GM18511 (cell line): ENCODE measurements around the gene ARHGAP23.

ENCODE experiments used
- ATAC-seq: cut with Tn5 transposase; IDR thresholded peaks from one replicate; pipeline ENCODE4 v1.9.1; 2021; ENCODE audit warnings: mild to moderate bottlenecking, moderate library complexity; ENCODE audit not compliant: unreplicated experiment

ARHGAP23 gene

DNA sequence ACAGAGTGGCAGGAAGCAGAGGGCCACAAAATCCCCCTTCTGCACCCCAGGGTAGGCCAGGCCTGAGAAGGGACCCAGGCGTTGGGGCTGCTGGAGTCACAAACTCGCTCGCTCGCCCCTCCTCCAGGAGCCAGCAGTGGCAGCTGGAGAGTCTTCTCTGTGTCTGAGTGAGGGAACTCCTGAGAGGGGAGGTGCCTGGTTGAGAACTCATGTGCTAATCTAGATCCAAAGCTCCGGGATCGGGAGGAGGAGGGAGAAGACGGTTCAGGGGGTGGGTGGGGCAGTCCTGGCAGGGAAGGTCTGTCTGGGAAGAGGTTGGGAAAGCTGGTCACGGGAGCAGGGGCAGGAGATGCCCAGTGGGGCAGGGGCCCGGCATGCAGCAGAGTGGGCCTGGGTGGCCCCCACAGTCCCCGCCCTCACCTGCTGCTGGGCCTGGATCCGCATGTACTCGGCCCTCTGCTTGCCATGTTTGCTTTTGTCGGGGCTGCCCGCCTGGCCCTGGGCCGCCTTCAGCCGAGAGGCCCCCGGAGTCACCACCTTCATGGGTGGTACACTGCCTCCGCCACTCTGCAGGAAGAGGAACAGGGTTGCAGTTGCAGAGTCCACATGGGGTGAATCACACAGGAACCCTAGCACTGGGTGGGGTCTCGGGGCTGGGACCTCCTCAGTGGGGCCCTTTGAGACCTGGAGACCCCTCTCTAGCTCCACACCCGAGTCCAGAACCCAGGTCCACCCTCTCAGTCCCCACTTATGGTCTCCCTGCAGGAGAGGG is 115.3 kb downstream of the ARHGAP23 start:
- no peak for ATAC-seq

DNA sequence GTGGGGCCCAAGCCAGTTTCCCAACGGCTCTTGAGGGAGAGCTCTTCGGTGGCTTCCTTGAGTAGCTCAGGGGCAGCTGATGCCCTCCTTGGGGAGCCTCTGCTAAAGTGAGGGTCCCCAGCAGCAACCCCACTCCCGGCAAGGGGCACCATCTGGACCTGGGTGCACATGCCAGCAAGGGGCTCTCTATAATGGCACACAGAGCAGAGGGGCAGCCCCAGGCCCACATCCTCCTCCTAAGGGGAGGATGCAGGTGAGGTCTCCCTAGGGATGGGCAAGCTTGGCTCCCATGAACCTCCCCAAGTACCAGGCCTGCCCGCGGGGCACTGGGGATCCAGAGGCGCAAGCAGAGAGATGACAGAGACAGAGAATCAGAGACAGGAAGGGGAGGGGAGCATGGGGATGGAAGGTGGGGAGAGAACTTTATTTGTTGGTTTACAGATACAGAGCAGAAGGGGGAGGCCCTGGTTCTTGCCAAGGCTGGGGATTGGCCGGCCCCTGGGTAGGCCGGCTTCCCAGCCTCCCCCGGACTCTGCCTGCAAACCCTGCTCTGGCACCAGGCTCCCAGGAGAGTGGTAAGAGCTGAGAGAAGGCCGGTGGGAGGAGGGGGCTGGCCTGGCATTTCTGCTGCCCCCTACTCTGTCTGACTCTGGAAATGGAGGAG is 116.0 kb downstream of the ARHGAP23 start:
- ATAC-seq, result no peak

DNA sequence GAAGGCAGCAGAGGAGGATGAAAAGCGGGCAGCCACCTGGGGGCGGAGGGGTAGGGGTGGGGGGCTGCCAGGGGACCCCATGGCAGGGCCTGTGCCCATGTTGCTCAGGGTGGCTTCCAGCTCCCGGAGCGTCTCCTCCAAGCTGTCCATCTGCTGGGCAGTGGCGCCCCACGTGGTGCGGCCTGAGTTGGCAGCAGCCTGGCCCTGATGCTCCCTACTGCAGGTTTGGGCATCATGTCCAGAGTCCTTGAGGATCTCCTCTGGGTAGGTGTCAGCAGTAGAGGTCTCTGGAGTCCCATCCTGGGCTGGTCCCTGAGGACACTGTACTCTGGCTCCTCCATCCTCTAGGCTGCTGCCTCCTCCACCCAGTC is 116.6 kb downstream of the ARHGAP23 start:
- ATAC-seq, result no peak

DNA sequence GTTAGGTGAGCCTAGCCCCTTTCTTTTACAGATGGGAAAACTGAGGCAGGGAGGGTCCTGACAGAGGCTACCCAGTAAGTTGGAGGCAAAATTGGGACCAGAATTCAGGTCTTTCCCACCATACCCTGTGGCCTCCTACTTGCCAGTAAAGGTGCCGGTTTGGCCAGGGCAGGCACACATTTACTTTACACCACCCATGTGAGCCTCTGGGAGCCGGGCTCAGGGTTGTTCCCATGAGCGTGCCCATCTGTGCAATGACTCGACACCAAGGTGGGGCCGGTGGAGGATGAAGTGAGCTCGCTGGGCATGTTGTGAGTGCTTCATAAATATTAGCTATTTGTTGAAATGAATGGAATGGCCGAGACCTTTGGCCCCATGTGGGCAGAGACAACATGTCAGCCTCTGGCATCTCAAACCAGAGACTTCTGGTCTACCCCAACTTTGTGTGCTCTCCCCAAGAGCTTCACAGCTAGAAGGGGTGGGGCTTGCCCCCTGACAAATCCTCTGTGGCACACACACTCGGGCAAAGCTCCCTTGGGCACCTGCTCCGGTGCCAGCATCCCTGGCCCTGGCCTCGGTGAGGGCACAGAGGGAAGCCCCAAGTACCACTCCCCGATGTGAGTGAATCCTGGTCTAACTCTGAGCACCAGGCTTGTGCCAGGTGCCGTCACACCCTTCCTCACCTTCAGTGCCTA is 117.4 kb downstream of the ARHGAP23 start:
- ATAC-seq, result no peak

DNA sequence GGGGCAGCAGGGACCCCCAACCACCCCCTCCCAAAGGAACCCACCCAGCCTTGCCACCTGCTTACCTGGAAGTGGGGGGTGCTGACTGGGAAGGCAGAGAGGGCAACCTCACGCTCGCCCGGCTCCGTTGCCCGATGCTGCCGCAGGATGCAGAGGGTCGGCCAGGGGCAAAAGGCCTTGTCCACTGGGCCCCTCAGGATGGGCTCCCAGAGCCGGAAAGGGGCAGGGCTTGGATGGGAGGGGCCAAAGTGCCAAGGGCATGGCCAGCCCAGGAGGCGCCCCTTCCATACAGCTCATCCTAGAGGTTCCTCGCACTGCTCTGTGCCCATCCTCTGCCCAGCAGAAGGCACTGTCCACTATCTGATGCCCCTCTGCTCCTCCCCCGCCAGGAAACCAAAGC is 118.1 kb downstream of the ARHGAP23 start:
- no peak for ATAC-seq

DNA sequence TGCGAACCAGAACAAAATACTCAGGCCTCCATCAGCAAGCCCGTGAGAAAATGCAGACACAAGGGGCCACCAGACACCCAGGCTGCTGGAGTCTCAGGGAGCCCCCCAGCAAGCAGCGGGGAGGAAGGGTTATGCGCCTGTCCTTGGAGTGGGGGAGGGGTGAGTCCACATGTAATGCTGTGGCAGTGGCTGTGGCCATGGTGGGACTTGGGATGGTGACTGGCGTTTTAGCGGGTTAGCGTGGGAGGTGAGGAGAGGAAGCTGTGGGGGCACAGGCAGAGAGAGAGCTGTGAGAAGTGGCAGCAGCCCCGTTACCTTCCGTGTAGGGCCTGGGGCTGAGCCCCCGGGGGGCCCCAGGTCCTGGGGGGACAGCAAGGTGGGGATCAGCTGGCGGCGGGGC is 119.2 kb downstream of the ARHGAP23 start:
- no peak for ATAC-seq

DNA sequence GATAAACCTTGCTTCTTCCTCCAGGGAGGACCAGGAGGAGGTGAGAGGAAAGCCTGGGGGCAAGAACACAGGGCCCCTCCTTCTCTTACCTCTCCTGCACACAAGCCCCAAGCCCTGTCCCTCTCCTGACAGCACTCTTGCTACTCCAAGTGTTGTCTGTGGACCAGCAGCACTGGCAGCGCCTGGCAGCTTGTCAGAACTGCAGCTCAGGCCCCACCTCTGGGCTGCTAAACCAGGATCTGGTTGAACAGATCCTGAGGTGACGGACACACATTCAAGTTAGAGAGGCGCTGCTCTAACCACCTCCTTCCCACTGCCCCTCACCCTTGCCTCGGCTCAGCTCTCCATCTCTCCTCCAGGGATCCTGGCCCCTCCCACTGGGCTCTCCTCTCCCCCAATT is 121.0 kb downstream of the ARHGAP23 start:
- ATAC-seq, result no peak

DNA sequence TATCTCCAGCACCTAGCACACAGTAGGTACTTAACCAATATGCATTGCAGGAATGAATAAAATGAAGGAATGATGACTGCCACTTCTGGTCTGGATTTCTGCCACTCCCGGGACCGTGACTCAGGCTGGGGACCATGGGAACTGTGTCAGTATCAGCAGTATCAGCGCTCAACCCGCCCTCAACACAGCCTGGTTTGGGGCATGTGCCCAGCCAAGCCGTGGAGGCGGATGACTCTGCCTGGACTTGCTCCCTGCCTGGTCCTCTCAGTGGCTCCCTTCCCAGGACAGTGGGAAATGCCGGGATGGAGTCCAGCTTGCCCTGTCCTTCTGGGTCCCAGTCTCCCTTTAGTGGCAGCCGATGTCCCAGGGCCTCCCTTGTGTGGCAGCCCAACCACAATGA is 122.4 kb downstream of the ARHGAP23 start:
- ATAC-seq, result no peak

DNA sequence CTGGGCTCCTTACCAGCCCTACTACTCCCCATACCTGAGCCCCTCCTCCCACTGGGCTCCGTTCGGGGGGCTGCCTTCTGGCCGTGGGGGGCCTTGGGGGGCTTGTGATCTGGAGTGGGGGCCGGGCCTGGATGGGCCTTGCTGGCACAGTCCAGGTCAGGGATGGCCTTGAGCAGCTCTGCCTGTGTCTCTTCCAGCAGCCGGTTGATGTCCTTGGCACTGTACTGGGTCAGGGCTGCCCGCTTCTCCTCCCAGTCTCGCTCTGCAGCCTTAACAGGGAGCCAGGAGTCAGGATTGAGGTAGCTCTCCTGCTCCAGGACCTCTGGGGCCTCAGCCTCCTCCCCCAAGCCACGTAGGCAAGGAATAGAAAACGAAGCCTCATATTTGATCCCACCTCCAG is 122.9 kb downstream of the ARHGAP23 start:
- no peak for ATAC-seq

DNA sequence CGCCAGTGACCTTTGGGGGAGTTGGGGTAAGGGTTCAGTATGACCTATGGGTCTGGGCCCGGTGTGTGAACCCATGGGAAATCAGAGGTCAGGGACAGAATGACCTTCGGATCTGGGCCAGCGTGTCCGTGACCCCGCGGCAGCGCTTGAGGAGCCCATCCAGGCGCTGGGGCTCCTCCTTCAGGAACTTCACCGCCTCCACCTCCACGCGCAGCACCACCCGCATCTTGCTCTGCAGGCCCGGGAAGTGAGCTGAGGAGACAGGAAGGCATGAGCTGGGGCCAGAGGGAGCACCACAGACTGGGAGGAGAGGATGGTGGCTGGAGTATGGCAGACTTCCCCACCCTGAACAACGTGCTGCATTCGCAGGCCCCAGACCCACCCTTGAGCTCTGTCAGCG is 124.1 kb downstream of the ARHGAP23 start:
- ATAC-seq, result no peak

DNA sequence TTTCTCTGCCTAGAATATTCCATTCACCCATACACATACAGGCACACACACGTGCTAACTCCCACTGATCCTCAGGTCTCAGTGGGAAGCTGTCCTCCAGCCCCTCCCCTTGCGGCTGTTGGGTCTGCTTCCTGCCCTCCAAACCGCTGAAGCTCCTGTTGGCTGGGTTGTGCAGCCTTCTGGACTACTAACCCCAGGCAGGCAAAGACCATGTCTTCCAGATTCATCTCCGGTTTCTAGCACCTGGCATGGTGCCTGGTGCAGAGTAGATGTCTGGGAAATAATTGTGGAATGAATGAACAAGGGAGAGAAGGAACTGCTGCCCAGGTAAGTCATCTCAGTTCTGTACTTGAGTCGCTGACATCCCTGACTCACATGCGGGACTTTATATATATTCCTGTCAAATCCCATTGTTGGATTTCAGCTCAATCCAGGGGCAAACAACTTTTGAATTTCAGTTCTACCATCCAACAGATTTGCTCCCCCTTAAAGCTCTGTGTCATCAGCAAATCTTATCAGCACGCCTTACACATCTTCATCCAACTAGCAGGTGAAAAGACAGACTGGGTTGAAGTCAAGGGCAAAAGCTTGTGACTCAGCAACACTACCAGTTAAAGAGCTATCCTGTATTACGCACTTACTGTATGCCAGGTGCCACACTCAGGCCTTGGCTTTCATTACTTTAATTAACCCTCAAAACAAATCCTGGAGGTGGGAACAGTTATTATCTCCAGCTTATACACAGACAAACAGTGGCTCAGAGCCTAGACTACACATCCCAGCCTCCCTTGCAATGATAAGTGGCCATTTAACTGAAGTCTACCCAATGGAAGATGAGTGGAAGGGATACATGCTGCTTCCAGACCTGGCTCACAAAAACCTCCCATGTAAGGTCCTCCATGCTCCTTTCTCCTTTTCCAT is 126.4 kb downstream of the ARHGAP23 start:
- ATAC-seq, result no peak

DNA sequence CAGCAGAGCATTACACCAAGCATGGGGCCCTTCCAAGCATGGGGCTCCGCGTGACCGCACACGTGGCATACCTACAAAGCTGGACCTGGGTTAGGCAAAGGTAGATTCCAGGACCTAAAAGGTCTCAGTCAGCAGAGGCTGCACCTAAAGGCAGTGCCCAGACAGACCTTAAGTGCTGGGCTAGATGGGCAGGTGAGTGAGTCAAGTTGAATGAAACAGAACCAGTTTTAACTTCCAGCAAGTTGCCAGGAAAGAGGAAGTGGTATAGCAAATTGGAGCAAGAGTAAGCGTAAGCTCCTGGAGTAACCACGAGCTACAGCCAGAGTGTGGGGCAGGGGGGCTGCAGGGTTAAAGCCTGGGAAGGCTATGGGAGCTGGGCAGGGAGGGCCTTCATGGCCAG is 128.0 kb downstream of the ARHGAP23 start:
- no peak for ATAC-seq

DNA sequence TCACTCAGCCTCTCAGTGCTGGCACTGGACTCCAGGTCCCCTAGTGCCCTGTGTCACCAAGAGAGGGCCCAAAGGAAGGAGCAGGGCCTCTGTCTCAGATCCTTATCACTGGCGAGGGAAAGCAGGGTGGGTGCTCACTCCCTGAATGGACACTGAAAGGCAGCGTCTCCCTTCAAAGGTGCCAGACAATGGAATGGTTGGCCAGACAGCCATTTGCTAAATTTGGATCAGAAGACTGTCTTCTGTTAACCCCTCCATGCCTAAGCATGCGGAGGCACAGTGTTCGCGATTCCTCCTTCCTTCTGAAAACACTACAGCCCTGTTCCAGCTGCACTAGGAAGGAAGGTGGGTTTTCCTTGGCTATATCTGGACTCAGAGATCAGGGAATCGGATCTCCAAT is 129.1 kb downstream of the ARHGAP23 start:
- ATAC-seq, result no peak

DNA sequence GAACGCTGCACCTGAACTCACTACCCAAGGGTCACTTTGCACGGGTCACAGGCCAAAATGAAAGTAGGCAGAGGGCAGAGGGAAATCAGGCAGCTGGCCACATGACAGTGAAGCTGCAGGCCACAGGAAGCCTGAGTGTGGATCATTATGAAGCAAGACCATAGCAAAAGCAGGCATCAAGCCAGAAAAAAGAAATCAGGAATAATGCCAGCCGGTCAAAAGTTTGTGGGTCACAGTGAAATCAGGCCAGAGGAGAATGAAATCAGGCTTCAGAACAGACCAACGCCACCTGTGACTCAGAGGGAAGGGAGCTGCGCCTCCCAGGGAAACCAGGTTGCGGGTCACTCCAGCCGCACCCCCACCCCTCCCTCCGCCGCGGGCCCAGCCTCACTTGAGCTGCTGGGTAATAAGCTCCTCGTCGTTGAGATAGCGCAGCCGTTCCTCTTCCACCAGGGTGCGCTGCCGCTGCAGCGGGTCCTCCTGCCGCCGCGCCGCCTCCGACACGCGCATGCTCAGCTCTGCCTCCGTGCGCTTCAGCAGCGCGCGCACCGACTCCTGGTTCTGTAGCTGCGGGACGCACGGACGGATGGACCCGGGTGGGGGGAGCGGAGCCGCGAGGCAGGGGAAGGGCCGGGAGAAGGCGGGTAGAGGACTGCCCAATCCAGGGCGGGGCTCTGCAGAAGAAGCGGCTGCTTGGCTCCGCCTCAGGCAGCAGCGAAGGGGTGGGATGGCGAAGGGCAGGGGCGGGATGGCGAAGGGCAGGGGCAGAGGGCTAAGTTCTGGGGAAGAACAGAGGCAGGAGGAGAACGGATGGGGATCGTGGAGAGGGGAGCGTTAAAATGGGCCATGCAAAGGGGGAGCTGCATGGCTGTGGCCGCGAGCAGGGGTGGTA is 129.8 kb downstream of the ARHGAP23 start:
- peak; percentile 62 for ATAC-seq

DNA sequence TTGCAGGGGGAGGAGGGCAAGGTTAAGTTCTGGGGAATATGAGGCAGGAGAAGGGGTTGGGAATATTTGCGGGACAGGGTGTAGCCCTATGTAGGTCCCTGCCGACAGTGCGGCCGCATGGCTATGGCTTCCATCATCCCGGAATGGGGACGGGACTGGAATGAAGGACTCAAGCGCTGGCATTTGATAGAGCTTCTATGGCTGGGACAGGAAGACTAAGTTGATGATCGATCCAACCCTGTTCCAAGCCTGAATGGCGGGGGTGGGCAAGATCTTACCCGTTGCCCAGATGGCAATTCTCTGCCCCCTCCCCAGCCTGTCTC is 130.4 kb downstream of the ARHGAP23 start:
- no peak for ATAC-seq

DNA sequence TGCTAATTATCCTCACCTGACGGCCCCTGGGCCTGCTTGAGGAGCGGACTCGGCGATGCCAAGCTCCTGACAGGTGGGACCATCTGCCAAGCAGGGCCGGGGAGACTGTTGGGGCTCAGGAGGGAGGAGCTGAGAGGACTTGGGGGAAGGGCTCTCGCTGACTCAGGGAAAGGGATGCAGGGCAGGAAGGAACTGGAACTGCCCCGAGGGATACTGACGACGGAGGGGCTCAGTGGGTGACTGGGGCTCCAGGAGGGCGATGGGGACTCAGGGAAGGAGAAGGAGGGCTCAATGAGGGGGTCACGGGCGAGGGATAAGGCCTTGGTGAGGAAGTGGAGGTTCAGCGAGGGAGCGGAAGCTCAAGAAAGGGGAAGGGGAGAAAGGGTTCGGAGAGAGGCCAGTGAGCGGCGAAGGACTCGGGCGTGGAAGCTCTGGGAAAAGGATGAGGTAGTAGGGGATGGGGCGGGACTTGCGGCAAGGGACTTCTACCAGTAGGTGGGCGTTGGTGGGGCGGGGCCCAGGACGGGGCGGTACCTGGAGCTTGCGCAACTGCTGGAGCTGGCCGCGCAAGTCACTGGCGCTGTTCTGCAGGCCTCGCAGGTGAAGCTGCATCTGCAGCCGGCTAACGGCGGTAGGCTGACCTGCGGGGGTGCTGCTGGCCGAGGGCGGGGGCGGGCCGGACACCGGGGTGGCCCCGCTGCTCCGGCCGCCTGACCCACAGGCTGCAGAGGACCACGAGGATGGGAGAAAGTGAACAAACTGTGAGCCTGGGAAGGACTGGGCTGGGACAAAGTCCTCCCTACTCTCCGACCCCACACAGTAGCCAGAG is 131.0 kb downstream of the ARHGAP23 start:
- ATAC-seq, result peak; percentile 76

DNA sequence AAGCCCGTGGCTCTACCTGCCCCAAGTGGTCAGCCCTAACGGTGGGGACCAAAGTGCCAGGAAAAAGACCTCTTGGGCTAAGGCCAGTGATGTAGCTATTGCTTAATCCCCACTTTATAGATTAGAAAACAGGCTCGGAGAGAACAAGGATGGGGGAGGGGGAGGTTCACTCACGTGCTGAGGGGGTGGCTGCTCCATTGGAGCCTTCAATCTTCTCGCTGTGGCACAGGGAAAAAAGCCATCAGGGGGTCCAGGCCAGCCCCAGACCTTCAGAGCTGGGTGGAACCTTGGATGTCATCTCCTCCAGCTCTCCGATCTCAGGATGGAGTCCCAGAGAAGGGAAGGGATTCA is 131.6 kb downstream of the ARHGAP23 start:
- ATAC-seq, result no peak

DNA sequence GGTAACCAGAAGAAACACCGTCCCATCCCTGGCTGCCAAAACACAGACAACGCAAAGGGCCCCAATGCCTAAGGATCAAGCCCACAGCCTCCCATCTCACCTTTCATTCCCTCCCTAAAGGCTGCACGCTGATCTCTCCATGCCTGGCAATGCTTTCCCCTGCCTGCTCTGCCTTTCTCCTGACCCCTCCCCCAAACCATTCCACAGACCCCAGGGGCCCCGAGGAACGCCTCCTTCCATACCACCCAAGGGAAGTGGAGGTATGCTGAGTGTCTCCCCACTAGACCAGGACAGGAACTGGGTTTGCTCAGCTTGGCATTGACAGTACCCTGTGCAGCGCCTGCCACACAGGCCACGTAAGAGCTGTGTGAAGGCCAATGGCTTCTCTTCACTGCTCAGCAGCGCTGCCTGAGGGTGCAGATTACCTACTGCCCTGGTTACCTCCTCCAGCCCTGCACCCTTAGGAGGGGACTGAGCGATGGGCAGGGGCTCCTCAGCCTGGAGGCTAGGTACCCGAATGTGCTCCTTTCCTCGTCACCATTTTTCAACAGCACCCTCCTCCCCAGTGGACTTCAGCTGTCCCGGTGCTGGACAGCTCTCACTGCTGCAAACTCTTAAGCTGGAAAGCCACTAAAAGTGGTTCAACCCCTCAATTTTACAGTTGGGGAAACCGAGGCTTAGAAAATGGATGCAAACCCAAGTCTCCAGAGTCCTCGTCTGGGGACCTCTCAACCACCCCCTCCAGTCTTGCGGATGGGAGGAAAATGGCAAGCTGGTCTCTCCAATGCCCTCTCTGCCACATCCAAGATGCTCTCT is 132.4 kb downstream of the ARHGAP23 start:
- ATAC-seq, result no peak
